Stomach (tissue), 4 donors: Measurements from ENCODE around the gene HCFC1R1.

Experiments used
- CTCF ChIP-seq, 7 experiments: fragments of 450-650 bp in 4 of 7; fragments of 200-600 bp in 3 of 7; sonication (generic) in 3 of 7; IDR thresholded peaks; one replicate each; pipeline ENCODE4 v1.5.1; 2016 to 2019; ENCODE audit warnings: antibody characterized with exemption in 7 of 7, control low read depth in 2 of 7, mild to moderate bottlenecking in 1 of 7
- EP300 ChIP-seq: sonication (generic); formaldehyde crosslinking; IDR thresholded peaks from one replicate; pipeline ENCODE4 v1.6.1; 2017; ENCODE audit warnings: antibody characterized with exemption
- POLR2A ChIP-seq, 4 donors: fragments of 450-650 bp; IDR thresholded peaks; one replicate each; pipeline ENCODE4 v1.6.1; 2016; ENCODE audit warnings: antibody characterized with exemption in 4 of 4, control low read depth in 2 of 4, mild to moderate bottlenecking in 1 of 4, moderate library complexity in 1 of 4
- POLR2AphosphoS5 ChIP-seq, 3 donors: sonication (generic); formaldehyde crosslinking; IDR thresholded peaks; one replicate each; pipeline ENCODE4 v1.6.1; 2016; ENCODE audit warnings: antibody characterized with exemption in 3 of 3

DNA sequence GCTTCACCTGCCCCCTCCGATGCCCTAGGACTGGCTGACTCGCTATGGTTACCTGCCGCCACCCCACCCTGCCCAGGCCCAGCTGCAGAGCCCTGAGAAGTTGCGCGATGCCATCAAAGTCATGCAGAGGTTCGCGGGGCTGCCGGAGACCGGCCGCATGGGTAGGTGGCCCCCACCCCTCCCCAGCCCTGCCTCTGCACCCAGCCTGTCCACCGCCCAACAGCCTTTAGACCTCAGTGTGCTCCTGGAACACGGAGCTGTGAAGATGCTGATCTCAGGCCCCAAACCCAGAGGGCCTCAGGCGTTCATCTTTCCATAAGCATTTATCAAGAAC lies 23.6 kb upstream of the HCFC1R1 start:
- no peak for TF ChIP-seq CTCF (IDR thresholded peaks at IDR 0.05)
- TF ChIP-seq EP300, result no peak
- TF ChIP-seq POLR2A (IDR thresholded peaks at IDR 0.05), result no peak
- TF ChIP-seq POLR2AphosphoS5 (IDR thresholded peaks at IDR 0.05), result no peak
